Prostate gland (tissue), 2 donors: Measurements from ENCODE around the gene CORO2B. TPM values are rescaled to one million over a fixed set of nuclear protein-coding genes. Genes with fewer than 3 reads are reported as not detected.

ENCODE experiments used
- DNase-seq: peaks from one replicate; pipeline ENCODE4 v3.0.0-alpha.2; 2019; ENCODE audit warnings: low spot score
- H3K27ac ChIP-seq, 2 donors: fragments of 200-600 bp; sonication (generic); 2 replicates each; pipeline ENCODE4 v1.5.1; 2017 to 2019
- H3K27me3 ChIP-seq: fragments of 200-600 bp; sonication (generic); replicated peaks from 2 replicates; pipeline ENCODE4 v1.5.1; 2019; ENCODE audit not compliant: insufficient read depth
- H3K36me3 ChIP-seq, 2 donors: fragments of 200-600 bp; sonication (generic); 1 replicate in 1 of 2; 2 replicates in 1 of 2; pipeline versions ENCODE4 v1.5.1 to v1.8.1; 2017 to 2019
- H3K4me1 ChIP-seq: fragments of 200-600 bp; sonication (generic); replicated peaks from 2 replicates; pipeline ENCODE4 v1.5.1; 2019
- H3K4me3 ChIP-seq, 2 donors: fragments of 200-600 bp; sonication (generic); 2 replicates each; pipeline ENCODE4 v1.5.1; 2017 to 2019
- H3K9me3 ChIP-seq: fragments of 200-600 bp; sonication (generic); 2 replicates; pipeline ENCODE4 v1.5.1; 2017
- CTCF ChIP-seq, 4 experiments: fragments of 200-600 bp in 2 of 4; fragments of 450-650 bp in 2 of 4; sonication (generic) in 2 of 4; IDR thresholded peaks; 1 replicate in 3 of 4; 2 replicates in 1 of 4; pipeline ENCODE4 v1.5.1; 2016 to 2019; ENCODE audit warnings: antibody characterized with exemption in 4 of 4, mild to moderate bottlenecking in 2 of 4, moderate library complexity in 2 of 4
- POLR2A ChIP-seq: fragments of 450-650 bp; IDR thresholded peaks from one replicate; pipeline ENCODE4 v1.6.1; 2016; ENCODE audit warnings: antibody characterized with exemption, mild to moderate bottlenecking
- POLR2AphosphoS5 ChIP-seq: sonication (generic); formaldehyde crosslinking; IDR thresholded peaks from one replicate; pipeline ENCODE4 v1.6.1; 2017; ENCODE audit warnings: antibody characterized with exemption
- WGBS: methylation state at CpG from one replicate; pipeline ENCODE4 v1.1.5; 2018; 5-methylcytosine and 5-hydroxymethylcytosine counted together
- intact Hi-C: fragments of 100-400 bp; cut with DNase I; formaldehyde crosslinking; loops from one replicate; pipeline ENCODE4 v1.14.2; 2022
- total RNA-seq, 2 donors: library from RNA; depleted of rRNA; stranded (reverse); fragments of >200 nt; gene quantifications; one replicate each; pipeline ENCODE4 v1.1.0, GENCODE V29; 2016

Gene CORO2B
- total RNA-seq, 2 donors from 2014 or later = 0.50 to 1.4 TPM

GRCh38 chr15:68587769-68588385 is 9.1 kb downstream of the CORO2B start:
- DNase-seq = no peak
- intact Hi-C loops = no loop called here
- TF ChIP-seq POLR2A (no peak), POLR2AphosphoS5 (no peak), CTCF (IDR thresholded peaks at IDR 0.05) (no peak)
- H3K27ac ChIP-seq = no peak overlapping the region
- no peaks in the 10 kb centered on the region for H3K27me3 ChIP-seq
- no peaks in the 10 kb centered on the region for H3K36me3 ChIP-seq
- no peak overlapping the region for H3K4me3 ChIP-seq
- no peaks in the 10 kb centered on the region for H3K9me3 ChIP-seq
- H3K4me1 ChIP-seq = no peaks in the 10 kb centered on the region
- WGBS = 91% methylated on average over 4 of the region's 4 CpGs

GRCh38 chr15:68589053-68589452 is 10.3 kb downstream of the CORO2B start:
- no peak overlapping the region for H3K27ac ChIP-seq
- TF ChIP-seq POLR2A (no peak), CTCF (IDR thresholded peaks at IDR 0.05) (no peak), POLR2AphosphoS5 (no peak)
- no peaks in the 10 kb centered on the region for H3K36me3 ChIP-seq

GRCh38 chr15:68589783-68590710 is 11.3 kb downstream of the CORO2B start:
- no peaks in the 10 kb centered on the region for H3K27me3 ChIP-seq
- no peaks in the 10 kb centered on the region for H3K36me3 ChIP-seq
- TF ChIP-seq POLR2AphosphoS5 = no peak
- TF ChIP-seq POLR2A = no peak
- no peak for TF ChIP-seq CTCF (IDR thresholded peaks at IDR 0.05)
- H3K27ac ChIP-seq = no peak overlapping the region
- intact Hi-C loops = no loop called here
- H3K9me3 ChIP-seq = no peaks in the 10 kb centered on the region
- H3K4me1 ChIP-seq = no peaks in the 10 kb centered on the region
- 87% methylated on average over 15 of the region's 15 CpGs for WGBS
- no peak overlapping the region for H3K4me3 ChIP-seq
- no peak for DNase-seq

More at GRCh38 chr15:68589053-68589452, 10.3 kb downstream of the CORO2B start:
- intact Hi-C loops = no loop called here
- no peak for DNase-seq
- no peaks in the 10 kb centered on the region for H3K4me1 ChIP-seq
- H3K27me3 ChIP-seq = no peaks in the 10 kb centered on the region
- WGBS = 70% methylated on average over 2 of the region's 2 CpGs
- no peak overlapping the region for H3K4me3 ChIP-seq
- no peaks in the 10 kb centered on the region for H3K9me3 ChIP-seq

- Histone ChIP-seq H3K36me3 (no peaks in the 10 kb centered on the region), H3K9me3 (no peaks in the 10 kb centered on the region), H3K27ac (no peak overlapping the region), H3K4me3 (no peak overlapping the region), H3K4me1 (no peaks in the 10 kb centered on the region), H3K27me3 (no peaks in the 10 kb centered on the region)
- DNase-seq = no peak
- WGBS = 83% methylated on average over 9 of the region's 9 CpGs
- TF ChIP-seq CTCF (IDR thresholded peaks at IDR 0.05) (no peak), POLR2A (no peak), POLR2AphosphoS5 (no peak)
- intact Hi-C loops = no loop called here
Measured at GRCh38 chr15:68590721-68591389, 12.1 kb downstream of the CORO2B start.
